HG02973 (cell line): ENCODE measurements around the gene TRNP1.
"Not testable (repeated sequence)": the region's sequence is repeated elsewhere in the genome, so short reads cannot be mapped to it uniquely, and the experiment has no call there.

Experiments
- ATAC-seq: cut with Tn5 transposase; IDR thresholded peaks from one replicate; pipeline ENCODE4 v1.9.1; 2021; ENCODE audit warnings: moderate library complexity; ENCODE audit not compliant: unreplicated experiment

The TRNP1 gene

GRCh38 chr1:26972390-26972789 is 21.1 kb upstream of the TRNP1 start:
- no peak for ATAC-seq

DNA sequence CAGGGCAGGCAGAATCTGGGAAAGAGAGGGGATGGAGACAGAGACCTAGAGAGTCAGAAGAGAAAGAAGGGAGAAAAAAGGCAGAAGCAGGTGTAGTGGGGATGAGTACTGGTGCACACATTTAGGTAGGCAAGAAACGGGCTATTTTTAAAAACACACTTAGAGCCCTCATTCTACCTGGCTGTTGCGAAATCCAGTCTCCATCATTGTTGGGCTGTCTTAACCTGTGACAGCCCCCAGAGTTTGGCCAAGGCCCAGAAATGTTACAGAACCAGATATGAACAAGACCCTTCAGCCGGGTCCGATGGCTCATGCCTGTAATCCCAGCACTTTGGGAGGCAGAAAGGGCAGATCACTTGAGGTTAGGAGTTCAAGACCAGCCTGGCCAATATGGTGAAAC is 20.7 kb upstream of the TRNP1 start:
- no peak for ATAC-seq

- ATAC-seq, result no peak
Observed at GRCh38 chr1:26976621-26977510, 16.6 kb upstream of the TRNP1 start.

GRCh38 chr1:26978901-26979300 is 14.6 kb upstream of the TRNP1 start:
- no peak for ATAC-seq

GRCh38 chr1:26981146-26981846 is 12.2 kb upstream of the TRNP1 start:
- no peak for ATAC-seq

GRCh38 chr1:26983863-26984262 is 9.6 kb upstream of the TRNP1 start:
- no peak for ATAC-seq

DNA sequence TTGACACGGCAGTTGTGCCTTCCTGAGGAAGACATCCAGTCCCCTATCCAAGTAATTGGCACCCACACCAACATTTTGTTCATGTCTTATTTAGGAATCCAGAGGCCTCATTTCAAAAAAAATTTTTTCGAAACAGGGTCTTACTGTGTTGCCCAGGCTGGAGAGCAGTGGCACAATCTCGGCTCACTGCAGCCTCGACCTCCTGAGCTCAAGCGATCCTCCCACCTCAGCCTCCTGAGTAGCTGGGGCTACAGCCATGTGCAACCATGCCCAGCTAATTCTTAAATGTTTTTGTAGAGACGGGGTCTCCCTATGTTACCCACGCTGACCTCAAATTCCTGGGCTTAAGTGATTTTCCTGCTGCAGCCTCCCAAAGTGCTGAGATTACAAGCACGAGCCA is 9.2 kb upstream of the TRNP1 start:
- ATAC-seq, result no peak

GRCh38 chr1:26986658-26987057 is 6.8 kb upstream of the TRNP1 start:
- no peak for ATAC-seq

GRCh38 chr1:26989403-26990109 is 3.9 kb upstream of the TRNP1 start:
- not testable (repeated sequence) for ATAC-seq

DNA sequence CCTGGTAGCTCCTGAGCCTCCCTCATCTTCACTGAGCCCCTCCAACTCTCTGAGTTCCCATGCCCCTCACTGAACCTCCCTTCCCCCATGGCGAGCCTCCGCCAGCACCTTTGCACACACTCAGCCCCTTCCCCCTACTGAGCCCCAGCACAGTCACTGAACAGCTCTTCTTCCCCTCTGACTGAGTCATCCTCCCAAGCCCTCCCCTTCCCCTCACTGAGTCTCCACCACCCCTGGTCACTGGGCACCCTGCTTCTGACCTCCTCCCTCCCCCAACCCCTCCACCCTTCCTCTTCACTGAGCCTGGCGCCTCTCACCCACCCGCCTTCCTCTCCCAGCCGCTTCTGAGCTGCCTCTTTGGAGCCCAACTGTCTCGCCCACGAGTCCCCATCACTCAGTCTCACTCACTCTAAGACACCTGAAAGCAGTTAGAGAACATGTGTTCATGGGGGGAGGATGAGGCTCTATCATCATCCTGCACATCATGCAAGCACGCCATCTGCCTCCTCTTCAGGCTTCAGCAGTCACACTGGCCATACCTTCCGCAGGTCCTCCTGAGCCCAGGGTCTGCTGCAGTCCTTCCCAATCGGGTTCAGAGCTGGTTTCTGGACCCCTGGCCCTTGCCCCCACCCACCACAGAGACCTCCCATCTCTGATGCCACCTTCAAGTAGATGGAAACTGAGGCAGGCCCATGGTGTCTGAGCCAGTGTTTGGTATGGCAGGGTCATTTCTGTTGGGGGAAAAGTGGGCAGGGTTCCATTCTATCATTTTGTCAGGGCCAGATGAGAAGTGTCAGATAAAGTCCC is 2.0 kb upstream of the TRNP1 start:
- ATAC-seq, result no peak

DNA sequence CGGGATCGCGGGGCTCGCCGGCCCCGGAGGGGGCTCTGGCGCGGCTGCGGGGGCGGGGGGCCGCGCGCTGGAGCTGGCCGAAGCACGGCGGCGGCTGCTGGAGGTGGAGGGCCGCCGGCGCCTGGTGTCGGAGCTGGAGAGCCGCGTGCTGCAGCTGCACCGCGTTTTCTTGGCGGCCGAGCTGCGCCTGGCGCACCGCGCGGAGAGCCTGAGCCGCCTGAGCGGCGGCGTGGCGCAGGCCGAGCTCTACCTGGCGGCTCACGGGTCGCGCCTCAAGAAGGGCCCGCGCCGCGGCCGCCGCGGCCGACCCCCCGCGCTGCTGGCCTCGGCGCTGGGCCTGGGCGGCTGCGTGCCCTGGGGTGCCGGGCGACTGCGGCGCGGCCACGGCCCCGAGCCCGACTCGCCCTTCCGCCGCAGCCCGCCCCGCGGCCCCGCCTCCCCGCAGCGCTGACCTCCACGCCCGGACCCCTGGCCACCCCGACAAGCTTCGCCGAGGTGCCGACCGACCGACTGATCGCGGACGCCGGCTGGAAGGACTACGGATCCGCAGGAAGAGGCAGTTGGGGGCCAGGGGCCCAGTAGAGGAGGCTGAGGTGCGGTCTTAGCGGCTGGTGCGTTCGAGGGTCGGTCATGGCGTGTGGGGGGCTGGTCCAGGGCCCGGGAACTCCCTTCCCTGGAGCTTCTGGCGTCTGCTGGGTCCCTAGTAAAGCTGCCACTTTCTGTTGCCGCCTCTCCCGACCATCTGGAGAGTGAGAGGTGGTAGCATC is 711 bp downstream of the TRNP1 start:
- ATAC-seq, result no peak

DNA sequence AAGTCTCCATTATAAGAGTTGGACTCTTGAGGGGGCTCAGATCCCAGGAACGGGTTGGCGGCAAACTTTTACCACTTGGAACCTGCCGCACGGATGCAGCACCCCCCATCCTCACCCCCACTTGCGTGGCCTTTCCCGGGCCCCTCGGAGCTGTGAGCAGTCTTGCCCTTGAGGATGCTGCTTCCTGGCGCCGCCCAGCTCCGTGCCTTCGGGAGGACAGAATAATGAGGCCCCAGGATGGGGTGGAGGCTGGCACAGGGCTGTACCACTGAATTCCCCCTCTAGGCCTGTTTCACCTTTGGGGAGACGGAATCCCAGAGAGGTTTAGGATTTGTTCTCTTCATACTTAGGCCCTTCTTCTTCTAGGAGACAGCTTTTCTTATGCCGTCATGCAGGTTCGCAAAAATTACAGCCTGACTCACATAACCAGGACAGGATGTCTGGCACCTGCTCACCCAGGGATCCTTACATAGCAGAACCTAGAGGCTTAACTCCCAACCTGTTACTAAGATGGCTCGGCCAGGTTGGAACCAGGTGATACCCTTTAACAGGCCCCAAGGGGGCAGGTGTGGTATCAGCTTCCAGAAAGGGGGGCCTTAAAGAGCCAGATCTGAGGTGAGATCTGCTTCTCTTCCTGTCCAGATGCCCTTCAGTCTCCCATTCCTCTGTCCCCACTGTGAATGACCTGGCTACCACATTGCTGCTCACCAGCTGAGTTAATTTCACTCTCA is 1.5 kb downstream of the TRNP1 start:
- no peak for ATAC-seq

- ATAC-seq, result no peak
Observed at GRCh38 chr1:26996024-26996423, 2.5 kb downstream of the TRNP1 start.

DNA sequence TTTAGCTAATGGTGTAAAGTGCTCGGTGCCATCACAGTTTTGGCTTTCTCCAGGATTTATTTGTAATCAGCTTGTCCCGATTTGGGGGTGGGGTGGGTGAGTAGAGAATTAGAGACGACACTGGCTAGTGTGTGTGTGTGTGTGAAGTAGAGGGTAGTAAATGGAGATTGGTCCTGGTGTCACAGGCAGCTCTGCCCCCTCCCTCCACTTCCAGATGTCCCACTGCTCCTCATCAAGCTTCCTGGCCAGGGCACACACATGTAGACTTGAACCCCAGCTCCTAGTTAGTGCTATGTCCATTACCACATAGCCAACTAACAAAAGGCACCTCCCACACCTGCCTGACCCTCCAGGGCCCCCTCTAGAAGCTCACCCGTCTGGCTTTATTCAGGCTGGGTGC is 3.2 kb downstream of the TRNP1 start:
- no peak for ATAC-seq

GRCh38 chr1:26998429-26999300 is 5.2 kb downstream of the TRNP1 start:
- ATAC-seq, result no peak

DNA sequence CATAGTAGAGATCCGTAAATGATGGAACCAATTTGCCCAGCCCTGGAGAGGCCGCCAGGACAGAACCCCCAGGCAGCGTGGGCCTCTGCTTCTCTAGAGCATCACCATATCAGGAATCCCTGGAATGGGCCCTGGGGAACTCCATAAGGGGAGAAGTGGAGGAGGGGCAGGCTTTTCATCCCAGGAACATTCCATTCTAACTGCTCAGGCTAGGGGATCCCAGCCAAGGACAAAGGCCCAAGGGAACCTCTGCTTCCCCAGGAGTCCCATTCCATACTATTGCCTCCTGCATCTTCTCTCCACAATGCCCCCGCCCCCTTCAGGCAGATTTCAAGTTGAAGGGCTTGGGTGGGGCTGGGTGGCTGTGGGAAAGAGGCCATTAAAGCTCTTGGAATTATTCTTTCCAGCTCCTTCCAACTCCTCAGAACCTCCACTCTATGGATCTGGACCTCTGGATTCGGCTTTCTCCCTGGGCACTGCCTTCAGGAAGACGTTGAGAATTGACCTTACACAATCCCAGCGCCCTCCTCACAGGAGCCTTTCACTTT is 6.0 kb downstream of the TRNP1 start:
- ATAC-seq, result no peak

DNA sequence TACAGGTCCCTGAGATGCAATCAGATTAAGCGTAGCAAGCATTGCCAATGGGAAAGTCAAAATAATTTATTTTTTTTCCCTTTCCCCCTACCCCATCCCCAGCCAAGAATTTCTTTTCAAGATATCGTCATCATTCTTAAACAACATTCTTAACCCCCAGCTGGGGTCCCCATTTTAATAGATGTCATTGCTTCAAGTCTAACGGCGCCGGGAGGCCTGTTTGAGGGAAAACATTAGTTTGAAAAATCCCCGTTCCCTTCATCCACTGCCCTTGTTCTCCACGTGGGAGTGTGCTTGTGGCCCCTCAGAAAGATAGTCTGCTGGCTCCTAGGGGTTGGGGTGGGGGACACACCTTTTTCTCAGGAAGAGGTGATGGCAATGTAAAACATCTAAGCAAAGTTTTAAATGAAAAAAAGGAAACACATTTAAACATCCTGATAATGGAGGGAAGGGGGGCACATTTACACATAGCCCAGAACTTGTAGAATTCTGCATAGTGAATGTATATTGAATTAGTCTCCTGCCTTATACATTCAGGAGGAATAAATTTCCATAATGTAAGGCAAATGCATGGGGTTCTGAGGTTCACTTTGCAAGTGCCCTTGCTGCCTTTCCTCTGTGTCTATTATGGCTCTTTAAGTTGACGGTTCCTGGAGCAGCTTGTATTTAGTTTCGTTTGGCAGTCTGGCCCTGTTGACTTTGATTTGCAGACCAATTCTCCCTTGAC is 6.8 kb downstream of the TRNP1 start:
- ATAC-seq, result no peak
